Fibroblast of villous mesenchyme (primary cell): ENCODE results near the gene SPTBN5. TPM values are rescaled to one million over a fixed set of nuclear protein-coding genes. Genes with fewer than 3 reads are reported as not detected.

ENCODE experiments used
- DNase-seq: peaks from one replicate; pipeline ENCODE4 v3.0.0-alpha.2; 2010; ENCODE audit warnings: low read depth
- H3K4me3 ChIP-seq: 2 replicates; pipeline ENCODE4 v1.5.1; 2011; ENCODE audit warnings: low read depth, mild to moderate bottlenecking, low read length
- CTCF ChIP-seq: IDR thresholded peaks from 2 replicates; pipeline ENCODE4 v1.5.1; 2012; ENCODE audit warnings: low read depth, mild to moderate bottlenecking, low read length; ENCODE audit not compliant: insufficient read depth
- total RNA-seq: library from RNA; depleted of rRNA; stranded (reverse); fragments of >200 nt; gene quantifications from 2 replicates; pipeline ENCODE4 v1.2.3, GENCODE V29; 2012

The SPTBN5 gene
- total RNA-seq, 1 donor: 0.43 TPM

DNA sequence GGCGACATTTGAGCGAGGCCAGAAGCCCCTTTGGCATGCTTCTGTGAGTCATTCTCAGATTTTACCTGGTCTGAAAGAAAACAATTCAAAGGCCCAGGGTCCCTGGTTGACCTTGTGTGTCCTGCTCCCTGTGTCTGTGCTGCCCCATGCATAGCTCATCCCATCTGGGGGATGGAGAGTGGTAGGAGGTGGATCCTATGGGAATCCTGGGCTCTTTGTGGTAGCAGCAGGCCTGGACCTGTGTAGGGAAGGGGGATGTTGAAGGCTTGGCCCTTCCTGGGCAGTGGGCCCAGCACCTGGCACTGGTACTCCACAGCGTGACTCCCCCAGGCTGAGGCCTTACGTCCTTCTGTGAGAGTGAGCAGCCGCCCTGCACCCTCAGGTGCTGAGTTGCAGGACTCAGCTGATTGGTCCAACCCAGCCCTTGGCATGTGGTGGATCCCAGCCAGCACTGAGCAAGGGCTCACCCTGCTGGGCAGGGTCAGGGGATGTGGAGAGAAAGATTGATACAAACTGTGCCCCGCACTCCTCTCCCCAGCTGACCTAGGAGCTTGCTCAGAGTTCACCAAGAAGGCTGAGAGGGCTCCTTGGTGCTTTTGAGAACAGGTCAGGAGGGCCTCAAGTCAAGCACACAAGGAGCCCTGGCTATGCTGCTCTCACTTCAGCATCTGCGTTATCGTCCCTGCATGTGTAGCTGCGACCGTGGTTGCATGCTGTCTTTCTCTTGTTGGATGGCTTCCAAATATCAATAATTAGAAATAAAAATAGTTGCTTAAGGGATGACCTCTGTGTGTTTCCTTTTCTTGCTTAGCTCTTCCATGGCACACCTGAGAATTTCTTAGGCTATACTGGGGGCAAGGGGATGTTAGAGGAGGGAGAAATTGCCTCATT lies 87.3 kb downstream of the SPTBN5 start:
- DNase-seq: no peak
- no peak overlapping the region for H3K4me3 ChIP-seq
- peak; percentile 2 for TF ChIP-seq CTCF

DNA sequence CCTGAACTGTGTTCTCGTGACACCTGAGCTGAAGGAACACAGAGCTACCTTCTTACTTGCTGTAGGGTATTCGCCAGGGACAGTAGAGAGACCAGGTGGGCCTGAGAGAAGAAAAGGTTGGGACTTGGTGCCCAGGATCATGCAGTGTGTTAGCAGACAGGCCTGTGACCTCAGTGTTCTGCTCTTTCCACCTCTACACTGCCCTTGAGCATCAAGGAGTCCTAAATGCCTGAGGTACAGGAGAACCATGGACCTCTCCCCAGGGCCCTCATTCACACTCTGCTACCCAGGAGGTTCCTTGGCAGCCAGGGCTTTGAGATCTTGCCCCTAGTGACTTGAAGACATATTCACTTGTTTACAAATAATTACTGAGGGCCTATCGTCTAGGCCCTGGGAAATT lies 88.1 kb downstream of the SPTBN5 start:
- DNase-seq: no peak
- no peak for TF ChIP-seq CTCF
- no peak overlapping the region for H3K4me3 ChIP-seq

DNA sequence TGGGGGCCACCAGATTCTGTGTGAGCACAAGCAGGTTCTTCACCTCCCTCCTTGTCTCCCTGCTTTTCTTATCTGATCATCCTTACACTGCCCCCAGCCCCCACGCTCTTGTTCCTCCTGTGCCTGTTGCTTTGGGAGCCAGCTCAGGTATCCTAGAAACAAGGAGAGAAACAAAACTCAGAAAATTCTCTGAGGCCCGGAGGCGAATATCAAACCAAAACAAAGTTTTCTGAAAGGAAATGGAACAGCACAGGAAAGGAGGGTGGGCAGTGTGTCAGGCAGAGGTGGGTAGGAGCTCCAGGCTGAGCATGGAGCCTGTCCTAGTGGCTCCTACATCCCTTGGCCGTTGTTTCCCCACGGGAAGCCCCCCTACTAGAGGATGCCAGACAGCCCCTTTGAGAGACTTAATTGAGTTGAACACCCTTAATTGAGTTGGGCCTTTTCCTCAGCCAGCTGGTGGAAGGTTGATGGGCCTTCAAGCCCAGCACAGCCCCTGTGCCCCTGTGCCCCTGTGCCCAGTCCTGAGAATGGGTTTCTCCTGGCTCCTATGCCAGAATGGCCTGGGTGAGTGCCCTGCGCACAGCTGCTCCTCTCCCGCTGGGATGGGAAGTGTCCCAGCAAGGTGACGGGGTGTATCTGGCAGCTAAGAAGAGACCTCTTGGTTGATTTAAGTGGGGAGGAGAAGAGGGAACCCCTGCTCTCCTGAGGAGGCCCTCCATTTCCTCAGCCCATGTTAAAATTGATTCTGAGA lies 88.8 kb downstream of the SPTBN5 start:
- no peak for TF ChIP-seq CTCF
- no peak overlapping the region for H3K4me3 ChIP-seq
- DNase-seq: peak; percentile 49

DNA sequence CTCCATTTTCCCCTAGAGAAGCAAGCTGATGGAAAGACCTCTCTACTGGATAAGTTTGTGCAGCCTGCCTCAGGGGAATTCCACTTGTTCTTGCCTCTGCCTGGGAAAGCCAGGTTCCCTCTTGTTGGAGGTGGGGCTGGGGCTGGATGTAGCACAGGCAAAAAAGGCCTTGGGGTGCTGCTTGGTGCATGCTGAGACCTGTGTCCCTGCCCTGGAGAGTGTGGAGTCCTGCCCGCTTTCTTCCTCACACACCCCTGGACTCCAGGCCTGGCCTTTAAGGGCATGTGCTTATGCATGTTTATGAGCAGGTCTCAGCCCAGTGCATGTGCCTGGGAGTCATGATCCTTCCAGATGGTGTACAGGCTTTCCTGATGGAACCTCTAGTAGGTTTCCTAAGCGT lies 89.5 kb downstream of the SPTBN5 start:
- no peak overlapping the region for H3K4me3 ChIP-seq
- peak; percentile 64 for DNase-seq
- no peak for TF ChIP-seq CTCF

DNA sequence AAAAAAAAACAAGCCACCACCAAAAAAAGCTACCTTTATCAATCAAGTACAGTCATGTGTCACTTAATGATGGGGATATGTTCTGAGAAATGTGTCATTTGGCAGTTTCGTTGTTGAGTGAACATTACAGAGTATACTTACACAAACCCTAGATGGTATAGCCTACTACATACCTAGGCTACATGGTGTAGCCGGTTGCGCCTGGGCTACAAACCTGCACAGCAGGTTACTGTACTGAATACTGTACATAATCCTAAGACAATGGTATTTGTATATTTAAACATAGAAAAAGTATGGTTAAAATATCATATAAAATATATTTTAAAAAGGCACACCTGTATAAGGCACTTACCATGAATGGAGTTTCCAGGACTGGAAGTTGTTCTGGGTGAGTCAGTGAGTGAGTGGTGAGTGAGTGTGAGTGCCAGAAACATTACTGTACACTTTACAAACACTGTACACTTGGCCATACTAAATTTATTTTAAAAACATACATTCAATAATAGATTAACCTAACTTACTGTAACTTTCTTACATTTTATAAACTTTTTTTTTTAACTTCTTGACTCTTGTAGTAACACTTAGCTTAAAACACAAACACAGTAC lies 91.9 kb downstream of the SPTBN5 start:
- TF ChIP-seq CTCF: no peak
- no peak for DNase-seq
- no peak overlapping the region for H3K4me3 ChIP-seq

GRCh38 chr15:41801185-41801584 lies 92.7 kb downstream of the SPTBN5 start:
- no peak for DNase-seq
- H3K4me3 ChIP-seq: no peak overlapping the region
- TF ChIP-seq CTCF: no peak
